A673 (cell line): ENCODE measurements around the gene PGF.

Experiments used
- CTCF ChIP-seq: fragments of 300-800, 200-600 bp; sonication (generic); conservative IDR thresholded peaks from 2 replicates; pipeline ENCODE4 v1.5.1; 2017; ENCODE audit warnings: low read depth, mild to moderate bottlenecking, antibody characterized with exemption, low read length, moderate library complexity, mixed read lengths
- EZH2 ChIP-seq: fragments of 200-600 bp; sonication (generic); IDR thresholded peaks from 2 replicates; pipeline ENCODE4 v1.6.1; 2017; ENCODE audit warnings: borderline replicate concordance, low read depth, mild to moderate bottlenecking, mixed read lengths, antibody characterized with exemption, low read length; ENCODE audit not compliant: poor library complexity, severe bottlenecking

DNA sequence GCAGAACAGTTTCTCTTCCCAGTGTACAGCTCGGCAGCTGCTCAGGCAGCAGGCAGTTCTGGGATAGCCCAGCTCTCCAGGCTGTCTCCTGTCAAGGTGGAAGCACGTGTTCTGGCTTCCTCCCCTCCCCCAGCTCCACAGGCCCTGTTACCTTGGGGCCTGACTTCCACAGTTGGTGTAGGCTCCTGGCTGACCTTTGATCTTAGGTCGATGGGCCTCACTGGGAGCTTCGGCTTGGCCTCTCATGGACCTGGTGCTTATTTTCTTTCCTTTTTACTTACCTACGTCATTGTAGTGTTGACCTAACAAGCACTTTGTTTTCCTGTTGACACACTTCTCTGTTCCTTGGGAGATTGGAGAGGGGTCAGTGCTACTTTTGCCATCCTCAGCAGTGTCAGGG is 56.7 kb downstream of the PGF start:
- no peak for TF ChIP-seq EZH2
- no peak for TF ChIP-seq CTCF
